GM12872 (cell line): ENCODE results near the gene ADSS1.

Experiments used
- CTCF ChIP-seq: IDR thresholded peaks from 3 replicates; pipeline ENCODE4 v1.5.1; 2011; ENCODE audit warnings: low read depth, mild to moderate bottlenecking, low read length, moderate library complexity; ENCODE audit not compliant: insufficient read depth

ADSS1 gene

GRCh38 chr14:104693482-104694431 is 30.3 kb upstream of the ADSS1 start:
- TF ChIP-seq CTCF = no peak

GRCh38 chr14:104694475-104694950 is 29.5 kb upstream of the ADSS1 start:
- TF ChIP-seq CTCF = no peak

GRCh38 chr14:104694991-104695659 is 28.9 kb upstream of the ADSS1 start:
- TF ChIP-seq CTCF = no peak

- no peak for TF ChIP-seq CTCF
These were observed 28.4 kb upstream of the ADSS1 start for GRCh38 chr14:104695660-104696000.

- TF ChIP-seq CTCF = no peak
These were observed 27.2 kb upstream of the ADSS1 start for GRCh38 chr14:104696671-104697316.

- TF ChIP-seq CTCF = no peak
These were observed 26.7 kb upstream of the ADSS1 start for GRCh38 chr14:104697317-104697703.
